HG02884 (cell line): ENCODE measurements around the gene SLC26A8.
"Not testable (repeated sequence)": the region's sequence is repeated elsewhere in the genome, so short reads cannot be mapped to it uniquely, and the experiment has no call there.

Source experiments
- ATAC-seq: cut with Tn5 transposase; IDR thresholded peaks from one replicate; pipeline ENCODE4 v1.9.1; 2021; ENCODE audit warnings: mild to moderate bottlenecking, moderate library complexity; ENCODE audit not compliant: unreplicated experiment

SLC26A8 gene

DNA sequence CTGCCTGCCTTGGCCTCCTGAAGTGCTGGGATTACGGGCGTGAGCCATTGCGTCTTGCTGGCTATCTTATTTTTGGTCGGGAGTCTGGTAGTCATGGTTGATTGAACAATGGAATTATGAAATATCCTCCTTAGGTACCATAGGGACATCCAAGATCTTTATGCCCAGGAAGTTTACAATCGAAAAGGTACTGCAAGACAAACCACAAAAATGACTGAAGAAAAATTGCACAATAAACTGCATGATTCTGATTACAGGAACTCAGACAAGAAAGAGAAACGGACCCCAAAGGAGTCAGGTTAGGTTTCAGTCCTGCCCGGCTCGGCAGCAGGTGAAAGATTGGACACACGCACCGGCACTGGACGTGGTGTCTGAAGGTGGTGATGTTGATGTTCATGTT is 5.3 kb downstream of the SLC26A8 start:
- ATAC-seq, result no peak

DNA sequence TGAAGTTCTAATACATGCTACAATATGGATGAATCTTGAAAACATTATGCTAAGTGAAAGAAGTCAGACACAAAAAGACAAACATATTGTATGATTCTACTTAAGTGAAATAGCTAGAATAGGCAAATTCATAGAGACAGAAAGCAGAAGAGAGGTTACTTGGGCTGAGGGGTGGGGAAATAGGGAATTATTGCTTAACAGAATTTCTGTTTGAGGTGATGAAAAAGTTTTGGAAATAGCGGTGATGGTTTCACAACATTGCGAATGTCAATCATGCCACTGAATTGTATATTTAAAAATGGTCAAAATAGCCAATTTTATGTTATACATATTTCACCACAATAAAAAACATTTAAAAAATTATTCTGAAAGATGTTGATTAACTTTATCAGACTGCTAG is 6.1 kb downstream of the SLC26A8 start:
- ATAC-seq, result no peak

- ATAC-seq, result no peak
These were observed 8.8 kb downstream of the SLC26A8 start for GRCh38 chr6:36015666-36016065.

GRCh38 chr6:36000451-36000850 is 24.0 kb downstream of the SLC26A8 start:
- no peak for ATAC-seq

DNA sequence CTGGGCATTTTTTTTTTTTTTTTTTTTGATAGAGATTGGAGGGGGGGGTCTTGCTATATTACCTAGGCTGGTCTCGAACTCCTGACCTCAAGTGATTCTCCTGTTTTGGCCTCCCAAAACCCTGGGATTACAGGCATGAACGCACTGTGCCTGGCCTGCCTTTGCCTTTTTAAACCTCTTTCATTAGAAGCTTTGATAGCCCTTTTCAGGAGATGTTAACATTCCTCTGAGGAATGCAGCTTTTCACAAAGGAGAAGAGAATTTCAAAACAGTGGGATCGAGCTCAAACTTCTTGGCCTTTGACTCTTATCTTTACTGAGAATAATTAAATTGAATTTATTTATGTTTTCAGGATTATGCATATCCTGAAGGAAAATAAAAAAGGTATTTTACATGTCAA is 31.3 kb downstream of the SLC26A8 start:
- ATAC-seq, result no peak

DNA sequence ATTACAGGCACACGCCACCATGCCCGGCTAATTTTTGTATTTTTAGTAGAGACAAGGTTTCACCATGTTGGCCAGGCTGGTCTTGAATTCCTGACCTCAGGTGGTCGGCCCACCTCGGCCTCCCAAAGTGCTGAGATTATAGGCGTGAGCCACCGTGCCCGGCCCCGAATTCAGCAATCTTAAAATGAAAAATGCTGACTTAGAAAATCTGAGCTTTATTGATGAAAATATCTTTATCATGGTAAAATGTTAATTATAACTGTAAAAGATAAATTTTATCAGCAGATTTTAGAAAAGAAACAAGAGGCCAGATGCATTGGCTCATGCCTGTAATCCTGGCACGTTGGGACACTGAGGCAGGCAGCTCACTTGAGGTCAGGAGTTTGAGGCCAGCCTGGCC is 36.4 kb downstream of the SLC26A8 start:
- ATAC-seq, result not testable (repeated sequence)

- ATAC-seq, result no peak
These were observed 39.7 kb downstream of the SLC26A8 start for GRCh38 chr6:35984701-35985100.

DNA sequence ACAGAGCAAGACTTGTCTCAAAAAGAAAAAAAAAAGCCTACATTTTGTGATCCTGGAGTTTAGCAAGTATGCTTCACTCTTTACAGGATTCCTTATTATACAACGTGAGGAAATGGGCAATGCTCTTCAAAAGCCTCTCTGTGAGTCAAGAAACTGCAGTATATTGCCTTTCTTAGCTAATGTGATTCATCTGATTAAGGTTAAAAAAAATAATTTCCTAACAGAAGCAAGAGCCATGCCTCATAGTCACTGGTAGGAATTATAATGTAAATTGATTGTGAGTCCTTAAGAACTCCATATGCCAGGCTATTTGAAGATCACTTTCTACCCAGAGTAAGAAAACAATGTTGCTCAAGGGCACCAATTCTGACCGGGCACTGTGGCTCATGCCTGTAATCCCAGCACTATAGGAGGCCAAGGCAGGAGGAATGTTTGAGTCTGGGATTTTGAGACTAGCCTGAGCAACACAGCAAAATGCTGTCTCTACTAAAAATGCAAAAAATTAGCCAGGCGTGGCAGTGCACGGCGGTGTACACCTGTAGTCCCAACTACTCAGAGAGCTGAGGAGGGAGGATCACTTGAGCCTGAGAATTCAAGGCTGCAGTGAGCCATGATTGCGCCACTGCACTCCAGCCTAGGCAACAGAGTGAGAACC is 43.3 kb downstream of the SLC26A8 start:
- no peak for ATAC-seq

- ATAC-seq, result not testable (repeated sequence)
These were observed 44.3 kb downstream of the SLC26A8 start for GRCh38 chr6:35980126-35980525.

DNA sequence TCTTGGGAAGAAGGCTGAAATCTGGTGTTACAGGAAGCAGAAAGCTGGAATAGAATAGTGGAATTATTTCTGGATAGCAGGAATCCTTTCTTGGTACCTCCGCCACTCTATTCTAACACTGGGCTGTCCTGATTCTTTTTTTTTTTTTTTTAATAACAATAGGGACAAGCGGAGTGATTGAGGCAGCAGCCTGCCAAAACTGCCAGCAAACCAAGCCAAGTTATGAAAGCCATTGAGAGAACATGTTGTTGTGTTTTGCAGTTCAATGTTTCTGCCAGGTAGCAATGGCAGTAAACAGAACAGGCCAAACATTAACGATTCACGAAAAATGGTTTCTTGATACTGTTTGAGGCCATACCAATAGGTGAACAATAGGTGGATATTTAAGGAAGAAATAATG is 47.1 kb downstream of the SLC26A8 start:
- no peak for ATAC-seq

DNA sequence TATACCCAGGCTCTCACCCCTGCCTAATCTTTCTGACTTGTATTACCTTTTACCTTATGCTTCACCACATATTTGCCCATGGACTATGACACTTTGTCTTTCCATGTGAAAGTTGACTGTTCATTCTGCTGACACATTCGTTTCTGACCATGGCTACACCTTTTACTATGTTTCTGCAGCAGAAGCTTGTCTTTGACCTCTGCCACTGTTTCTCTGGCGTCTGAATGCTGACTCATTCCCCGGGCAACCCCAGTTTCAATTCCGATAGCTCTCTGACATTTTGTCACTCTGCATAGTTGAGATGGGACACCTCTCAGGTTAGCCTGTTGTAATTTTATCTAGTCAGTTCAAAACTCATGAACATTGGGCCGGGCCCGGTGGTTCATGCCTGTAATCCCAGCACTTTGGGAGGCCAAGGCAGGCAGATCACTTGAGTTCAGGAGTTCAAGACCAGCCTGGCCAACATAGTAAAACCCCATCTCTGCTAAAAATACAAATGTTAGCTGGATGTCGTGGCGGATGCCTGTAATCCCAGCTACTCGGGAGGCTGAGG is 50.7 kb downstream of the SLC26A8 start:
- peak; percentile 72 for ATAC-seq

- ATAC-seq, result no peak
These were observed 51.7 kb downstream of the SLC26A8 start for GRCh38 chr6:35972471-35973367.

- no peak for ATAC-seq
These were observed 54.3 kb downstream of the SLC26A8 start for GRCh38 chr6:35970181-35970580.

GRCh38 chr6:35969646-35970045 is 54.8 kb downstream of the SLC26A8 start:
- ATAC-seq, result no peak

- no peak for ATAC-seq
These were observed 55.6 kb downstream of the SLC26A8 start for GRCh38 chr6:35968821-35969220.

GRCh38 chr6:35967076-35967774 is 57.2 kb downstream of the SLC26A8 start:
- no peak for ATAC-seq

DNA sequence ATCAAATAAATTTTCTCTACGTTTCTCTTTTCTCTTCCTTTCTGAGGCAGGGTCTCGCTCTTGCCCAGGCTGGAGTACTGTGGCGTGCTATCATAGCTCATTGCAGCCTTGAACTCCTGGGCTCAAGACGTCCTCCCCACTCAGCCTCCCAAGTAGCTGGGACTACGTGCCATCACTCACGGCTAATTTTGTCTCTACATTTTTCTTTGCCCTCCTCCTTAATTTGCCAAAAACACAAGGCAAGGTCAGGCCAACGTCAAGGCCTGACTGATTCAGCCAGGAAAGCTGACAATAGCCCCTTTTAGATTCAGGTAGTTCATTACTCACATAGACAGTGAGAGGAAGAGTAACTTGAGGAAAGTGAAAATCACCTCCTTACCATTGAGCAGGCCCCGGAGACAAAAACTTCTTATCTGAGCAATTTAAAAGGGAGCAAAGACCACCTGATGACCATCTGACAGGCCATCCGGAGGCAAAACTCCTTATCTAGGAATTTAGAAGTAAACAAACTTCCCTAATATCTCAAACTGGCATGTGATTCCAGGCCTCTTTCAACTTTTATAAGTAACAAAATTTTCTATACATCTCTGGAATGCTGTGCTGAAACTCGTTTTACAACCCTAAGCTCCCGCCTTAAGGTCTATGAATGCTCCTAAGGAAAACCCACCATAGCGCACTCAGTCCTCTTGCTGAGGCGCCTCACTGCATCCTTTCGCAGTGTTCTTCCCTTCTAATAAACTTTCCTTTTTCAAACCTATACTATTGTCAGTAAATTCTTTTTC is 61.5 kb downstream of the SLC26A8 start:
- ATAC-seq, result no peak

GRCh38 chr6:35960187-35960586 is 64.3 kb downstream of the SLC26A8 start:
- no peak for ATAC-seq

- no peak for ATAC-seq
These were observed 68.5 kb downstream of the SLC26A8 start for GRCh38 chr6:35955970-35956369.

GRCh38 chr6:35955521-35955920 is 68.9 kb downstream of the SLC26A8 start:
- ATAC-seq, result no peak

GRCh38 chr6:35955071-35955470 is 69.4 kb downstream of the SLC26A8 start:
- no peak for ATAC-seq
